Adrenal gland (tissue), 12 donors: ENCODE measurements around the gene KLK10. TPM values are rescaled to one million over a fixed set of nuclear protein-coding genes. Genes with fewer than 3 reads are reported as not detected.

ENCODE experiments used
- DNase-seq, 7 donors: peaks; one replicate each; pipeline ENCODE4 v3.0.0-alpha.2; 2019 to 2020
- H3K27ac ChIP-seq, 5 donors: fragments of 200-600 bp; sonication (generic) in 4 of 5; 1 replicate in 3 of 5; 2 replicates in 2 of 5; pipeline versions ENCODE4 v1.5.1 to v1.8.0; 2016 to 2020; ENCODE audit warnings: mild to moderate bottlenecking in 1 of 5
- H3K27me3 ChIP-seq: fragments of 200-600 bp; 2 replicates; pipeline ENCODE4 v1.8.0; 2021
- H3K36me3 ChIP-seq, 2 donors: fragments of 200-600 bp; replicated peaks in 1 of 2; 1 replicate in 1 of 2; 2 replicates in 1 of 2; pipeline versions ENCODE4 v1.5.1 to v1.8.0; 2018 to 2022
- H3K4me1 ChIP-seq, 2 donors: fragments of 200-600 bp; replicated peaks in 1 of 2; 1 replicate in 1 of 2; 2 replicates in 1 of 2; pipeline versions ENCODE4 v1.5.1 to v1.8.0; 2018 to 2021
- H3K4me3 ChIP-seq, 4 donors: fragments of 200-600 bp; sonication (generic) in 3 of 4; one replicate each; pipeline ENCODE4 v1.5.1; 2016 to 2018
- H3K9me3 ChIP-seq, 3 donors: fragments of 200-600 bp; sonication (generic) in 1 of 3; replicated peaks in 1 of 3; 1 replicate in 2 of 3; 2 replicates in 1 of 3; pipeline versions ENCODE4 v1.5.1 to v1.8.0; 2016 to 2021
- CTCF ChIP-seq, 6 experiments: fragments of 450-650 bp in 4 of 6; fragments of 200-600 bp in 2 of 6; sonication (generic) in 1 of 6; IDR thresholded peaks; 1 replicate in 5 of 6; 2 replicates in 1 of 6; pipeline versions ENCODE4 v1.5.1 to v1.8.0; 2016 to 2021; ENCODE audit warnings: antibody characterized with exemption in 6 of 6, mild to moderate bottlenecking in 2 of 6, moderate library complexity in 1 of 6
- POLR2A ChIP-seq, 2 donors: fragments of 450-650 bp; IDR thresholded peaks; one replicate each; pipeline ENCODE4 v1.6.1; 2017; ENCODE audit warnings: antibody characterized with exemption in 2 of 2, mild to moderate bottlenecking in 2 of 2, moderate library complexity in 1 of 2
- WGBS, 4 donors: extraction: QIAGEN DNeasy Blood & Tissue Kit in 2 of 4; methylation state at CpG; one replicate each; pipeline versions ENCODE4 v1.1.5 to v1.1.7; 2013 to 2017; 5-methylcytosine and 5-hydroxymethylcytosine counted together
- intact Hi-C, 2 donors: fragments of 100-400 bp; cut with DNase I; formaldehyde crosslinking; loops; one replicate each; pipeline versions ENCODE4 v1.14.1 to v1.15.0; 2022 to 2023
- polyA plus RNA-seq, 3 donors: library from polyadenylated mRNA; stranded (reverse); fragments of 200-250 nt in 2 of 3; fragments of 350-450 nt in 1 of 3; fragmentation: Illumina TruSeq in 1 of 3; extraction: RNeasy Lipid Tissue Mini Kit (QIAGEN cat#74804) in 1 of 3; gene quantifications; one replicate each; pipeline ENCODE4 v1.2.3, GENCODE V29; 2013 to 2014
- total RNA-seq, 9 donors: library from RNA; depleted of rRNA in 4 of 9; stranded (reverse); fragments of >200 nt in 4 of 9; fragments of 120-200 nt in 1 of 9; fragmentation: NEBNext Ultra II Directional in 1 of 9; extraction: Animal tissue kit (Norgen Biotek cat#: 25700) in 1 of 9; gene quantifications; one replicate each; pipeline versions ENCODE4 v1.1.0 to v1.2.4, GENCODE V29; 2013 to 2023
- donor health status: healthy with polysubstance abuse.
- donor health status: Bipolar disorder and iron deficiency.
- donor health status: DM: yes; HTN: yes; CAD: no.
- donor health status: DM: no; HTN: no; CAD: no.
- donor health status: DM: no; HTN: no; CAD: no.
- donor health status: DM: yes; HTN: yes; CAD: no.

KLK10 gene
- total and polyA plus RNA-seq, 12 donors = 0.23 to 1.4 (median 0.38) TPM; not detected in 6

GRCh38 chr19:51018745-51019543, 565 bp downstream of the KLK10 start:
- intact Hi-C loops = loop anchor here (2.0 to 10.0 kb wide), 2 partner anchors 76 to 78 kb away; no protein-coding TSS in a partner anchor
- Histone ChIP-seq H3K27me3 (peaks cover 41% of the 10 kb centered on the region), H3K36me3 (no peaks in the 10 kb centered on the region), H3K4me1 (peaks cover 0 to 8% of the 10 kb centered on the region in 2 donors), H3K4me3 (peak overlapping the region in 1 of 4 donors; percentile 16), H3K27ac (no peak overlapping the region), H3K9me3 (no peaks in the 10 kb centered on the region)
- no peak for DNase-seq
- WGBS, 4 donors = 1 to 6% (median 1%) methylated on average over 19 to 68 of the region's 68 CpGs
- TF ChIP-seq POLR2A (IDR thresholded peaks at IDR 0.05) (no peak), CTCF (IDR thresholded peaks at IDR 0.05) (no peak)

GRCh38 chr19:51016798-51017683, 2.5 kb downstream of the KLK10 start:
- Histone ChIP-seq H3K27ac (no peak overlapping the region), H3K27me3 (peaks cover 42% of the 10 kb centered on the region), H3K36me3 (no peaks in the 10 kb centered on the region), H3K9me3 (no peaks in the 10 kb centered on the region), H3K4me3 (peak overlapping the region in 1 of 4 donors; percentile 4), H3K4me1 (peaks cover 0 to 8% of the 10 kb centered on the region in 2 donors)
- intact Hi-C loops = loop anchor here in 1 of 2 donors (10.0 kb wide), 1 partner anchor 78 kb away; no protein-coding TSS in a partner anchor
- TF ChIP-seq CTCF (IDR thresholded peaks at IDR 0.05) = peak in 4 of 6 experiments; percentile 28 to 70 (median 52)
- no peak for TF ChIP-seq POLR2A (IDR thresholded peaks at IDR 0.05)
- peak in 5 of 7 donors; percentile 32 to 75 (median 47) for DNase-seq
- 1 to 3% (median 2%) methylated on average over 38 to 68 of the region's 68 CpGs for WGBS, 4 donors

GRCh38 chr19:51015691-51016267, 3.7 kb downstream of the KLK10 start:
- H3K27ac ChIP-seq = no peak overlapping the region
- WGBS, 4 donors = 78 to 92% (median 85%) methylated on average over 9 to 19 of the region's 19 CpGs
- no peak overlapping the region for H3K4me3 ChIP-seq
- DNase-seq = no peak
- no peak for TF ChIP-seq CTCF (IDR thresholded peaks at IDR 0.05)
- H3K27me3 ChIP-seq = peaks cover 42% of the 10 kb centered on the region
- H3K9me3 ChIP-seq = no peaks in the 10 kb centered on the region
- H3K4me1 ChIP-seq = peaks cover 0 to 8% of the 10 kb centered on the region in 2 donors
- no peaks in the 10 kb centered on the region for H3K36me3 ChIP-seq
- intact Hi-C loops = loop anchor here in 1 of 2 donors (10.0 kb wide), 1 partner anchor 79 kb away; no protein-coding TSS in a partner anchor
